Smooth muscle cell (in vitro differentiated cells): ENCODE measurements around the gene PAQR5. TPM values are rescaled to one million over a fixed set of nuclear protein-coding genes. Genes with fewer than 3 reads are reported as not detected.

Source experiments
- DNase-seq: peaks from one replicate; lab custom pipeline; 2025; ENCODE audit not compliant: unreplicated experiment; lab: John Stamatoyannopoulos, UW
- H2AFZ ChIP-seq: fragments of 200-600 bp; sonication (generic); 2 replicates; pipeline ENCODE4 v1.6.0; 2016; ENCODE audit warnings: antibody characterized with exemption, low read depth, mild to moderate bottlenecking
- H3F3A ChIP-seq: fragments of 200-600 bp; sonication (generic); 2 replicates; pipeline ENCODE4 v1.6.0; 2017; ENCODE audit warnings: antibody characterized with exemption, low read depth
- H3K27ac ChIP-seq: fragments of 200-600 bp; sonication (generic); 2 replicates; pipeline ENCODE4 v1.5.1; 2016; ENCODE audit warnings: low read depth, mild to moderate bottlenecking
- H3K27me3 ChIP-seq: fragments of 200-600 bp; sonication (generic); 2 replicates; pipeline ENCODE4 v1.6.1; 2016; ENCODE audit warnings: low read depth, mild to moderate bottlenecking
- H3K36me3 ChIP-seq: fragments of 200-600 bp; sonication (generic); 2 replicates; pipeline ENCODE4 v1.5.1; 2016; ENCODE audit warnings: low read depth
- H3K4me1 ChIP-seq: fragments of 200-600 bp; sonication (generic); 2 replicates; pipeline ENCODE4 v1.5.1; 2016; ENCODE audit warnings: low read depth
- H3K4me2 ChIP-seq: fragments of 200-600 bp; sonication (generic); 2 replicates; pipeline ENCODE4 v1.6.0; 2016; ENCODE audit warnings: mild to moderate bottlenecking
- H3K4me3 ChIP-seq: fragments of 200-600 bp; sonication (generic); 2 replicates; pipeline ENCODE4 v1.5.1; 2016; ENCODE audit warnings: mild to moderate bottlenecking
- H3K79me2 ChIP-seq: fragments of 200-600 bp; sonication (generic); 2 replicates; pipeline ENCODE4 v1.6.0; 2016; ENCODE audit warnings: low read depth, mild to moderate bottlenecking
- H3K9ac ChIP-seq: fragments of 200-600 bp; sonication (generic); 2 replicates; pipeline ENCODE4 v1.6.0; 2016; ENCODE audit warnings: low read depth
- H3K9me3 ChIP-seq: fragments of 200-600 bp; sonication (generic); replicated peaks from 2 replicates; pipeline ENCODE4 v1.5.1; 2016; ENCODE audit warnings: low read depth
- H4K20me1 ChIP-seq: fragments of 200-600 bp; sonication (generic); 2 replicates; pipeline ENCODE4 v1.6.0; 2016; ENCODE audit warnings: low read depth
- CTCF ChIP-seq: fragments of 200-600 bp; sonication (generic); IDR thresholded peaks from 2 replicates; pipeline ENCODE4 v1.5.1; 2017; ENCODE audit warnings: borderline replicate concordance, mild to moderate bottlenecking, antibody characterized with exemption; ENCODE audit not compliant: insufficient read depth, poor library complexity, severe bottlenecking
- WGBS: methylation state at CpG from one replicate; pipeline ENCODE4 v1.1.7; 2016; ENCODE audit warnings: low lambda C conversion rate; 5-methylcytosine and 5-hydroxymethylcytosine counted together
- polyA plus RNA-seq: library from polyadenylated mRNA; unstranded; fragments of >200 nt; fragmentation: Nextera tagmentation; extraction: Ambion mirVana; gene quantifications from 2 replicates; pipeline ENCODE4 v1.2.1, GENCODE V29; 2016
- total RNA-seq: library from RNA; depleted of rRNA; stranded (reverse); fragments of >200 nt; gene quantifications from 2 replicates; pipeline ENCODE4 v1.2.3, GENCODE V29; 2014

The PAQR5 gene
- total and polyA plus RNA-seq, 2 experiments from 2014 or later = 1.5 to 1.6 TPM

GRCh38 chr15:69434238-69434637 is 135.5 kb downstream of the PAQR5 start:
- Histone ChIP-seq H3K79me2 (no peaks in the 10 kb centered on the region), H3K27ac (no peak overlapping the region), H3K4me3 (no peak overlapping the region), H2AFZ (no peak overlapping the region), H3K9ac (no peak overlapping the region), H3K4me1 (no peaks in the 10 kb centered on the region), H3K4me2 (no peak overlapping the region), H3K36me3 (peaks cover 7% of the 10 kb centered on the region), H3K27me3 (no peaks in the 10 kb centered on the region), H3F3A (no peaks in the 10 kb centered on the region), H3K9me3 (no peaks in the 10 kb centered on the region), H4K20me1 (no peaks in the 10 kb centered on the region)
- no peak for TF ChIP-seq CTCF
- 91% methylated on average over 5 of the region's 5 CpGs for WGBS
- DNase-seq = no peak

- Histone ChIP-seq H3F3A (no peaks in the 10 kb centered on the region), H3K9ac (no peak overlapping the region), H3K4me1 (no peaks in the 10 kb centered on the region), H3K9me3 (no peaks in the 10 kb centered on the region), H2AFZ (no peak overlapping the region), H3K36me3 (peaks cover 3% of the 10 kb centered on the region), H3K4me2 (no peak overlapping the region), H3K27ac (no peak overlapping the region), H4K20me1 (no peaks in the 10 kb centered on the region), H3K4me3 (no peak overlapping the region), H3K27me3 (no peaks in the 10 kb centered on the region), H3K79me2 (no peaks in the 10 kb centered on the region)
- over 99% methylated on average over 18 of the region's 18 CpGs for WGBS
- TF ChIP-seq CTCF = no peak
- DNase-seq = no peak
Measured at GRCh38 chr15:69434679-69435078, 136.0 kb downstream of the PAQR5 start.

GRCh38 chr15:69435985-69436384 is 137.3 kb downstream of the PAQR5 start:
- Histone ChIP-seq H3K9me3 (no peaks in the 10 kb centered on the region), H3K9ac (no peak overlapping the region), H3K36me3 (peaks cover 3% of the 10 kb centered on the region), H3K27me3 (no peaks in the 10 kb centered on the region), H2AFZ (no peak overlapping the region), H3F3A (no peaks in the 10 kb centered on the region), H3K4me2 (no peak overlapping the region), H4K20me1 (no peaks in the 10 kb centered on the region), H3K27ac (no peak overlapping the region), H3K4me3 (no peak overlapping the region), H3K79me2 (no peaks in the 10 kb centered on the region), H3K4me1 (no peaks in the 10 kb centered on the region)
- TF ChIP-seq CTCF = no peak
- 98% methylated on average over 4 of the region's 4 CpGs for WGBS
- DNase-seq = no peak

GRCh38 chr15:69436951-69437350 is 138.2 kb downstream of the PAQR5 start:
- H3K4me2 ChIP-seq = no peak overlapping the region
- H3K4me3 ChIP-seq = no peak overlapping the region
- H3K27ac ChIP-seq = no peak overlapping the region
- H4K20me1 ChIP-seq = no peaks in the 10 kb centered on the region
- DNase-seq = no peak
- TF ChIP-seq CTCF = no peak
- no peak overlapping the region for H3K9ac ChIP-seq
- no peaks in the 10 kb centered on the region for H3K27me3 ChIP-seq
- no peak overlapping the region for H2AFZ ChIP-seq
- WGBS = 99% methylated on average over 4 of the region's 4 CpGs
- peaks cover 3% of the 10 kb centered on the region for H3K36me3 ChIP-seq
- no peaks in the 10 kb centered on the region for H3K4me1 ChIP-seq
- no peaks in the 10 kb centered on the region for H3K9me3 ChIP-seq
- H3K79me2 ChIP-seq = no peaks in the 10 kb centered on the region
- no peaks in the 10 kb centered on the region for H3F3A ChIP-seq
